KMS-11 (cell line): ENCODE data around the gene TLR7.

Source experiments
- H2AFZ ChIP-seq: fragments of 200-600 bp; sonication (generic); 2 replicates; pipeline ENCODE4 v1.6.1; 2016; ENCODE audit warnings: antibody characterized with exemption, mixed run types, low read depth
- H3K27ac ChIP-seq: fragments of 200-600 bp; sonication (generic); 2 replicates; pipeline ENCODE4 v1.6.1; 2016; ENCODE audit warnings: mild to moderate bottlenecking, mixed run types
- H3K27me3 ChIP-seq: fragments of 200-600 bp; sonication (generic); 2 replicates; pipeline ENCODE4 v1.6.1; 2017; ENCODE audit warnings: mild to moderate bottlenecking, low read depth, mixed run types, moderate library complexity; ENCODE audit not compliant: insufficient read depth
- H3K36me3 ChIP-seq: fragments of 200-600 bp; sonication (generic); 2 replicates; pipeline ENCODE4 v1.6.1; 2017; ENCODE audit warnings: mild to moderate bottlenecking, mixed run types; ENCODE audit not compliant: insufficient read depth
- H3K4me1 ChIP-seq: fragments of 200-600 bp; sonication (generic); 2 replicates; pipeline ENCODE4 v1.6.1; 2016; ENCODE audit warnings: mild to moderate bottlenecking, low read depth, mixed run types; ENCODE audit not compliant: poor library complexity, severe bottlenecking
- H3K4me2 ChIP-seq: fragments of 200-600 bp; sonication (generic); 2 replicates; pipeline ENCODE4 v1.7.0; 2016; ENCODE audit warnings: mild to moderate bottlenecking, mixed run types
- H3K4me3 ChIP-seq: fragments of 200-600 bp; sonication (generic); IDR thresholded peaks from 2 replicates; pipeline ENCODE4 v1.6.1; 2017; ENCODE audit warnings: low read depth, low read length, mixed read lengths; ENCODE audit not compliant: insufficient read depth
- H3K79me2 ChIP-seq: fragments of 200-600 bp; sonication (generic); 2 replicates; pipeline ENCODE4 v1.6.1; 2016; ENCODE audit warnings: low read depth, mixed run types; ENCODE audit not compliant: insufficient read depth
- H3K9ac ChIP-seq: fragments of 200-600 bp; sonication (generic); 2 replicates; pipeline ENCODE4 v1.6.1; 2016; ENCODE audit warnings: mild to moderate bottlenecking, mixed run types
- H4K20me1 ChIP-seq: fragments of 200-600 bp; sonication (generic); 2 replicates; pipeline ENCODE4 v1.6.1; 2016; ENCODE audit warnings: mild to moderate bottlenecking, mixed run types; ENCODE audit not compliant: insufficient read depth
- TF ChIP-seq, protein P1 (sequence below): fragments of 200-600 bp; sonication (generic); conservative IDR thresholded peaks from 2 replicates; pipeline ENCODE4 v1.6.1; 2017; ENCODE audit warnings: low read depth, mild to moderate bottlenecking, antibody characterized with exemption, low read length, moderate library complexity, mixed read lengths

The TLR7 gene

DNA sequence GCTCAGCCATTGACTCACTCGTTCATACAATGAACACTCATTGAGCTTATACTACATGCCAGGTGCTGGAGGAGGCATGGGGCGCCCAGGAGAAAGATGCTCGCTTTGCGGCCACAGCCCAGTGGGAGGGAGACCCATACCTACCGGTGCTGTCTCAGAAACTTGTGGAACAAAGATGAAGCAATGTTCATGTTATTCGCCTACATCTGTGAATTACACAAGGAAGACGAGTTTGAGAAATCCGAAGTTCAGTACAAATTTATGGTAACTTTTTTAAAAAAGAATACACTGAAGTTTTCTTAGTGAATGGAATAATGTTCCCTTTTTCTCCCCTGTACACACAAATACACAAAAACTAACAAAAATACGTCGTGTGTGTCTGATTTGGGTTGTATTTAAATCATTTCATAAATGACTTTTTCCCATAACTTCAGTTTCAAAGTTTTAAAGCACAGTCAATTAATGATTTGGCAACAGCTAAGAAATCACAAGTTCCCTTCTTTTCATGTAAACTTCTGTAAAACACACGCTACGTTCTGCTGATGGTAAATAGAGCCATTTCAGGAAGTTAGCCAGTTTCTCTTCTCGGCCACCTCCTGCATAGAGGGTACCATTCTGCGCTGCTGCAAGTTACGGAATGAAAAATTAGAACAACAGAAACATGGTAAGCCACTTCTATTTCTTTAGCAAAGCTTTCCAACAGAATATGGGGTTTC is 39.3 kb downstream of the TLR7 start, which contains the start of gene TLR8:
Gene TLR8 (plus strand): TSS at position 575 of the 716 bp plus-strand sequence. CDS start 87 bp downstream, at position 662.
- no peak within 1 kb of the TSS for H3K4me2 ChIP-seq
- no peaks in the 10 kb centered on the region for H3K27me3 ChIP-seq
- H3K79me2 ChIP-seq = no peaks in the 10 kb centered on the region
- no peak within 1 kb of the TSS for H3K27ac ChIP-seq
- no peak within 1 kb of the TSS for H3K4me3 ChIP-seq
- H3K9ac ChIP-seq = no peak within 1 kb of the TSS
- H4K20me1 ChIP-seq = no peaks in the 10 kb centered on the region
- H2AFZ ChIP-seq = no peak within 1 kb of the TSS
- H3K4me1 ChIP-seq = peaks cover 6% of the 10 kb centered on the region
- TF ChIP-seq, protein P1, sequence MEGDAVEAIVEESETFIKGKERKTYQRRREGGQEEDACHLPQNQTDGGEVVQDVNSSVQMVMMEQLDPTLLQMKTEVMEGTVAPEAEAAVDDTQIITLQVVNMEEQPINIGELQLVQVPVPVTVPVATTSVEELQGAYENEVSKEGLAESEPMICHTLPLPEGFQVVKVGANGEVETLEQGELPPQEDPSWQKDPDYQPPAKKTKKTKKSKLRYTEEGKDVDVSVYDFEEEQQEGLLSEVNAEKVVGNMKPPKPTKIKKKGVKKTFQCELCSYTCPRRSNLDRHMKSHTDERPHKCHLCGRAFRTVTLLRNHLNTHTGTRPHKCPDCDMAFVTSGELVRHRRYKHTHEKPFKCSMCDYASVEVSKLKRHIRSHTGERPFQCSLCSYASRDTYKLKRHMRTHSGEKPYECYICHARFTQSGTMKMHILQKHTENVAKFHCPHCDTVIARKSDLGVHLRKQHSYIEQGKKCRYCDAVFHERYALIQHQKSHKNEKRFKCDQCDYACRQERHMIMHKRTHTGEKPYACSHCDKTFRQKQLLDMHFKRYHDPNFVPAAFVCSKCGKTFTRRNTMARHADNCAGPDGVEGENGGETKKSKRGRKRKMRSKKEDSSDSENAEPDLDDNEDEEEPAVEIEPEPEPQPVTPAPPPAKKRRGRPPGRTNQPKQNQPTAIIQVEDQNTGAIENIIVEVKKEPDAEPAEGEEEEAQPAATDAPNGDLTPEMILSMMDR = no peak
- H3K36me3 ChIP-seq = no peaks in the 10 kb centered on the region

DNA sequence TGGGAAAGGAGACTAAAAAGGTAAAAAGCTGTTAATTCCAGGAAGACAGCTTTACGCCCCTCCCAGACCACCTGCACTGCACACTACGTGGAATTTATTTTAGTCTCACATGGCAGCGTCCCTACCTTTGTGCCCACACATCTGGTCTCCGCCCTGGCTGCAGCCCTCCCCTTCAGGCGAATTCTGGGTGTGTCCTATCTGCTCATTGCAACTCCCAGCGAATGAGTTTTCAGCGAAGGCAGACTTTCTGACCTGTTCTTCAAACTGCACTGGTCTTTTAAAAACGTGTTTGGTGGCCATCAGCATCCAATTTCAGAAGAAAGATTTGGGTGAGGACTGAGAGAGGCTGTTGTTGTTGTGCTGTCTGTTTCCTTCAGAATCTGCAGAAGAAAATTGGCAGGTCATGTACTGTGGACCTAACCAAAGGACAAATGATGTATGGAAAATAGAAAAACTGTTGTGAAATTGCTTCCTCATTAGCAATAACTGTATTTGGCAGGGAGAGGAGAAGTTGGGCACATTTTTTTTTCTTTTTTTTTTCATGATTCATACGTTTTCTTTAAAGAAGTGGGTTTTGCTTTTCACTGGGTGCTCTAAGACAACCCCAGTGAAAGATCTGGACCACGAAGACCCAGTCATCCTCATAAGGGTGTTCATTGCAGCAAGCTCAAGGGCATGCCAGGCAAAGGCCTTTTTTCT is 43.7 kb downstream of the TLR7 start:
- TF ChIP-seq, protein P1 = no peak
- Histone ChIP-seq H4K20me1 (no peaks in the 10 kb centered on the region), H3K4me3 (no peak overlapping the region), H2AFZ (no peak overlapping the region), H3K4me2 (no peak overlapping the region), H3K36me3 (no peaks in the 10 kb centered on the region), H3K4me1 (no peaks in the 10 kb centered on the region), H3K27me3 (no peaks in the 10 kb centered on the region), H3K79me2 (no peaks in the 10 kb centered on the region), H3K27ac (no peak overlapping the region), H3K9ac (no peak overlapping the region)

DNA sequence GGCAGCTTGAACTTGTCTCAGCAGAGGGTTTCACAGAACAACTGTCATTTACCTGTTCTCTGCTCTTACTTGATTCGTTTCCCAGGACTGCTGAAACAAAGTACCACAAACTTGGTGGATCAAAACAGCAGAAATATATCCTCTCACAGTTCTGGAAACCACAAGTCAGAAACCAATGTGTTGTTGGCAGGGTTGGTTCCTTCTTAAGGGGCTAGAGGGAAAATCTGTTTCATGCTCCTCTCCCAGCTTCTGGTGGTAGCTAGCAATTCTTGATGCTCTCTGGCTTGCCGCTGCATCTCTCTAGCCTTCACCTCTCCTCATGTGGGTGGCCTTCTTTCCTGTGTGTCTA is 44.2 kb downstream of the TLR7 start:
- no peaks in the 10 kb centered on the region for H4K20me1 ChIP-seq
- no peak overlapping the region for H3K4me2 ChIP-seq
- no peaks in the 10 kb centered on the region for H3K36me3 ChIP-seq
- no peaks in the 10 kb centered on the region for H3K4me1 ChIP-seq
- H3K27ac ChIP-seq = no peak overlapping the region
- TF ChIP-seq, protein P1 = no peak
- no peaks in the 10 kb centered on the region for H3K27me3 ChIP-seq
- no peaks in the 10 kb centered on the region for H3K79me2 ChIP-seq
- H3K4me3 ChIP-seq = no peak overlapping the region
- no peak overlapping the region for H3K9ac ChIP-seq
- no peak overlapping the region for H2AFZ ChIP-seq

DNA sequence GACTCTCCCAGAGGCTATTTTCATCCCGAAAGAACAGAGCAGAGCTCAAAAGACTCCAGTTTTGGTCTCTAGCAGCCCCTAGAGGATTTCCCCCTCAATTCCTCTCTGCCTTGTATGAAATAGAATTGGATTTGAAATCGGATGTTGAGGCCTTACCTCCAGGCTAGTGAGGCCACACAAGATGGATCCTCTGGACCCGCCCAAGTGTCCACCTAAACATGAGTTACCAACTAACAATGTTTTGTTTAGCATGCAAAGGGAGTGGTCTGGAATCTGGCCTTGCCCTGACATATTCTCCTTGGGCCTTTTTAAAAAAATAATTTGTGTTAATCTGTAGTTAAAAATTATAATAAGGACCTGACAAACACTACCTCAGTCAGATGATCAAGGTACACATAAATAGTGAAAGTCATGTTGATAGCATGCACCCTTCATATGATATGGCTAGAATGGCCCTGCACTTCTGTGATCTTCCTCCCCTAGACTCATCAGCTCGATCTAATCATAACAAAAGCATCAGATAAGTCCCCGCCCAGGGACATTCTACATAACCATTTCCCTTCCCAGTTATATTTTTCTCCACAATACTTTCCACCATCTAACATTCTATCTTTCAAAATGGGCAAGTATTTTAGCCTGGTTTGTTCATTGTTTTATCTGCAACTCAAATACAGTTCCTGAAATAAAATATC is 46.1 kb downstream of the TLR7 start:
- no peak overlapping the region for H3K27ac ChIP-seq
- no peak overlapping the region for H3K4me3 ChIP-seq
- no peaks in the 10 kb centered on the region for H3K79me2 ChIP-seq
- no peaks in the 10 kb centered on the region for H3K4me1 ChIP-seq
- no peak overlapping the region for H3K9ac ChIP-seq
- no peak overlapping the region for H3K4me2 ChIP-seq
- TF ChIP-seq, protein P1 = no peak
- no peaks in the 10 kb centered on the region for H3K36me3 ChIP-seq
- H3K27me3 ChIP-seq = no peaks in the 10 kb centered on the region
- H2AFZ ChIP-seq = no peak overlapping the region
- no peaks in the 10 kb centered on the region for H4K20me1 ChIP-seq
